ENCODE results near the gene TP73.

DNA sequence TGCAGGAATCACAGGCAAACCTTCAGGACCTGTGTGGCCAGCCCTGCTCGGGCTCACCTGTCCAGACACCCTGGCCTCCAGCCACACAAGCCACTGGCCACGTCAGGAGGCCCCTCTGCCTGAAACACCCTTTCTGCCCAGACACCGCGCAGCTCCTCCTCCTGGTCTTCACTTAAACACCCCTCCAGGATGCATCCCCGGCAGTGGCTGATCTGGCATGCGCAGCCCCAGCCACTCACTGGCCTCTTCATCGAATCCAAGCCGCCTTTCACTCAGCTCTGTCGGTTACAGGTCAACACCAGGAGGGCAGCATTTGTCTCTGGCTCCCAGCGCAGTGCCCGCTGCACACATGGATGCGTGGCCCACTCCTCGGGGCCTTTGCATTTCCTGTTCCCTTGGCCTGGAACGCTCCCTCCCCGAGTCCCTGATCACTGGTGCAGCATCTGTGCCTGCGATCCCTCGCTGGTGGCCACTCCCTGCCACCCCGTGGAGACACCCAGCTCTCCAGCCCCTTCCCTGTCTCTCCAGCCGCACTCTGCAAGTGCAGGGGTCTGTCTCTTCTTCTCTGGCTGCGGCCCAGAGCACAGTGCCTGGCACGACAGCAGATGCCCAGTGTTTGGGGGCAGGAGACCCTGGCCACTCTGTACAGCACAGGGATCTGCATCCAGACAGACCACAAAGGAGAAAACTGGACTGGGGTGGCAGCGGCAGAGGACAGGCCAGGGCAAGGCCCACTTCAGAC is 18.1 kb upstream of the TP73 start:
- TF ChIP-seq, protein P1, sequence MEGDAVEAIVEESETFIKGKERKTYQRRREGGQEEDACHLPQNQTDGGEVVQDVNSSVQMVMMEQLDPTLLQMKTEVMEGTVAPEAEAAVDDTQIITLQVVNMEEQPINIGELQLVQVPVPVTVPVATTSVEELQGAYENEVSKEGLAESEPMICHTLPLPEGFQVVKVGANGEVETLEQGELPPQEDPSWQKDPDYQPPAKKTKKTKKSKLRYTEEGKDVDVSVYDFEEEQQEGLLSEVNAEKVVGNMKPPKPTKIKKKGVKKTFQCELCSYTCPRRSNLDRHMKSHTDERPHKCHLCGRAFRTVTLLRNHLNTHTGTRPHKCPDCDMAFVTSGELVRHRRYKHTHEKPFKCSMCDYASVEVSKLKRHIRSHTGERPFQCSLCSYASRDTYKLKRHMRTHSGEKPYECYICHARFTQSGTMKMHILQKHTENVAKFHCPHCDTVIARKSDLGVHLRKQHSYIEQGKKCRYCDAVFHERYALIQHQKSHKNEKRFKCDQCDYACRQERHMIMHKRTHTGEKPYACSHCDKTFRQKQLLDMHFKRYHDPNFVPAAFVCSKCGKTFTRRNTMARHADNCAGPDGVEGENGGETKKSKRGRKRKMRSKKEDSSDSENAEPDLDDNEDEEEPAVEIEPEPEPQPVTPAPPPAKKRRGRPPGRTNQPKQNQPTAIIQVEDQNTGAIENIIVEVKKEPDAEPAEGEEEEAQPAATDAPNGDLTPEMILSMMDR (conservative IDR thresholded peaks at IDR 0.05), result no peak
- no peak for TF ChIP-seq EZH2 (IDR thresholded peaks at IDR 0.05; ENCODE audit: low read depth)
